H9 (cell line): Measurements from ENCODE around the gene BST2. TPM values are rescaled to one million over a fixed set of nuclear protein-coding genes. Genes with fewer than 3 reads are reported as not detected.

Experiments used
- DNase-seq: peaks from one replicate; pipeline ENCODE4 v3.0.0-alpha.2; 2017
- H2AFZ ChIP-seq: one replicate; pipeline ENCODE4 v1.6.1; 2013; ENCODE audit warnings: mild to moderate bottlenecking, low read length, control low read depth, moderate library complexity
- H2AK5ac ChIP-seq: 2 replicates; pipeline ENCODE4 v1.6.1; 2013; ENCODE audit warnings: low read length, control low read depth, mixed read lengths; ENCODE audit not compliant: insufficient read length
- H2BK120ac ChIP-seq: one replicate; pipeline ENCODE4 v1.6.1; 2013; ENCODE audit warnings: low read depth, mild to moderate bottlenecking, low read length, control low read depth, inconsistent platforms; ENCODE audit not compliant: poor library complexity, severe bottlenecking
- H2BK12ac ChIP-seq: 2 replicates; pipeline ENCODE4 v1.6.1; 2013; ENCODE audit warnings: low read length, control low read depth, mixed read lengths, low read depth; ENCODE audit not compliant: insufficient read length
- H2BK15ac ChIP-seq: 2 replicates; pipeline ENCODE4 v1.6.1; 2013; ENCODE audit warnings: low read depth, low read length, control low read depth
- H2BK20ac ChIP-seq: one replicate; pipeline ENCODE4 v1.6.1; 2013; ENCODE audit warnings: low read depth, mild to moderate bottlenecking, low read length, control low read depth, inconsistent platforms; ENCODE audit not compliant: poor library complexity, severe bottlenecking
- H2BK5ac ChIP-seq: 2 replicates; pipeline ENCODE4 v1.6.1; 2013; ENCODE audit warnings: low read length, control low read depth, mixed read lengths; ENCODE audit not compliant: insufficient read length
- H3K14ac ChIP-seq: 2 replicates; pipeline ENCODE4 v1.6.1; 2013; ENCODE audit warnings: low read length, control low read depth; ENCODE audit not compliant: insufficient read depth
- H3K18ac ChIP-seq: 2 replicates; pipeline ENCODE4 v1.6.1; 2013; ENCODE audit warnings: low read depth, mild to moderate bottlenecking, mixed read lengths, low read length, control low read depth; ENCODE audit not compliant: insufficient read length
- H3K23ac ChIP-seq: 2 replicates; pipeline ENCODE4 v1.6.1; 2013; ENCODE audit warnings: low read length, control low read depth, mixed read lengths, low read depth; ENCODE audit not compliant: insufficient read length
- H3K23me2 ChIP-seq: 2 replicates; pipeline ENCODE4 v1.6.1; 2013; ENCODE audit warnings: low read depth, mild to moderate bottlenecking, mixed read lengths, low read length, control low read depth; ENCODE audit not compliant: insufficient read length, poor library complexity, severe bottlenecking
- H3K27ac ChIP-seq: 2 replicates; pipeline ENCODE4 v1.5.1; 2013; ENCODE audit warnings: low read length, control low read depth, mixed read lengths, low read depth; ENCODE audit not compliant: insufficient read length
- H3K27me3 ChIP-seq: 2 replicates; pipeline ENCODE4 v1.6.1; 2013; ENCODE audit warnings: low read length, control low read depth, inconsistent platforms; ENCODE audit not compliant: insufficient read depth
- H3K4ac ChIP-seq: 2 replicates; pipeline ENCODE4 v1.6.1; 2013; ENCODE audit warnings: low read depth, mild to moderate bottlenecking, control low read depth, inconsistent platforms, low read length, moderate library complexity
- H3K4me1 ChIP-seq: 2 replicates; pipeline ENCODE4 v1.6.1; 2013; ENCODE audit warnings: low read length, control low read depth, inconsistent platforms; ENCODE audit not compliant: insufficient read depth
- H3K4me2 ChIP-seq: 2 replicates; pipeline ENCODE4 v1.6.1; 2013; ENCODE audit warnings: low read length, control low read depth, mixed read lengths; ENCODE audit not compliant: insufficient read length, insufficient read depth
- H3K56ac ChIP-seq: 2 replicates; pipeline ENCODE4 v1.6.1; 2013; ENCODE audit warnings: low read depth, mild to moderate bottlenecking, mixed read lengths, low read length, control low read depth; ENCODE audit not compliant: insufficient read length
- H3K79me1 ChIP-seq: 2 replicates; pipeline ENCODE4 v1.6.1; 2013; ENCODE audit warnings: low read depth, mild to moderate bottlenecking, moderate library complexity, low read length, control low read depth, inconsistent platforms; ENCODE audit not compliant: insufficient read depth, poor library complexity, severe bottlenecking
- H3K79me2 ChIP-seq: 2 replicates; pipeline ENCODE4 v1.6.1; 2013; ENCODE audit warnings: low read length, control low read depth, inconsistent platforms; ENCODE audit not compliant: insufficient read depth
- H3K9ac ChIP-seq: 2 replicates; pipeline ENCODE4 v1.6.1; 2013; ENCODE audit warnings: low read length, control low read depth, mixed read lengths; ENCODE audit not compliant: insufficient read length; ENCODE audit errors: extremely low read depth
- H3K9me3 ChIP-seq: one replicate; pipeline ENCODE4 v1.6.1; 2013; ENCODE audit warnings: low read depth, low read length, inconsistent platforms; ENCODE audit not compliant: control insufficient read depth
- H3T11ph ChIP-seq: one replicate; pipeline ENCODE4 v1.6.1; 2013; ENCODE audit warnings: mild to moderate bottlenecking, low read length, control low read depth, inconsistent platforms
- H4K20me1 ChIP-seq: one replicate; pipeline ENCODE4 v1.6.1; 2013; ENCODE audit not compliant: control insufficient read depth, insufficient read length, insufficient read depth
- H4K5ac ChIP-seq: 2 replicates; pipeline ENCODE4 v1.6.1; 2013; ENCODE audit warnings: low read depth, mild to moderate bottlenecking, mixed read lengths, low read length, control low read depth; ENCODE audit not compliant: insufficient read length
- H4K8ac ChIP-seq: replicated peaks from 2 replicates; pipeline ENCODE4 v1.6.1; 2013; ENCODE audit warnings: low read length, control low read depth, mixed read lengths, low read depth; ENCODE audit not compliant: insufficient read length
- H4K91ac ChIP-seq: 2 replicates; pipeline ENCODE4 v1.6.1; 2013; ENCODE audit warnings: low read depth, mild to moderate bottlenecking, moderate library complexity, mixed read lengths, low read length, control low read depth; ENCODE audit not compliant: insufficient read length
- H3K27ac Mint-ChIP-seq, 3 experiments: 2 replicates in 2 of 3; 3 replicates in 1 of 3; pipeline ENCODE4 v1.8.0; 2020 to 2021; ENCODE audit warnings: mixed read lengths in 3 of 3, mild to moderate bottlenecking in 1 of 3, moderate library complexity in 1 of 3
- H3K27me3 Mint-ChIP-seq: 2 replicates; pipeline ENCODE4 v1.8.0; 2021; ENCODE audit warnings: low read depth, mild to moderate bottlenecking, moderate library complexity, mixed read lengths
- H3K36me3 Mint-ChIP-seq, 3 experiments: 2 replicates in 2 of 3; 3 replicates in 1 of 3; pipeline ENCODE4 v1.8.0; 2020 to 2021; ENCODE audit warnings: low read depth in 3 of 3, mixed read lengths in 3 of 3; ENCODE audit not compliant: insufficient read depth in 1 of 3
- H3K4me1 Mint-ChIP-seq, 2 experiments: 2 replicates each; pipeline ENCODE4 v1.8.0; 2020; ENCODE audit warnings: mixed read lengths in 2 of 2
- H3K4me3 Mint-ChIP-seq, 2 experiments: 2 replicates in 1 of 2; 3 replicates in 1 of 2; pipeline ENCODE4 v1.8.0; 2020 to 2021; ENCODE audit warnings: mild to moderate bottlenecking in 2 of 2, mixed read lengths in 2 of 2, moderate library complexity in 1 of 2
- H3K9me3 Mint-ChIP-seq, 2 experiments: 2 replicates in 1 of 2; 3 replicates in 1 of 2; pipeline ENCODE4 v1.8.0; 2020; ENCODE audit warnings: mild to moderate bottlenecking in 2 of 2, mixed read lengths in 2 of 2, moderate library complexity in 1 of 2
- CTCF ChIP-seq: fragments of 200-600 bp; sonication (generic); conservative IDR thresholded peaks from 3 replicates; pipeline ENCODE4 v1.8.0; 2021; ENCODE audit warnings: antibody characterized with exemption, mild to moderate bottlenecking
- WGBS: extraction: QIAGEN DNeasy Blood & Tissue Kit; methylation state at CpG from one replicate; pipeline ENCODE4 v1.1.7; 2013; ENCODE audit warnings: missing lambda C conversion rate, low lambda C conversion rate, mixed read lengths; ENCODE audit not compliant: insufficient read length; ENCODE audit errors: extremely low coverage; 5-methylcytosine and 5-hydroxymethylcytosine counted together
- total RNA-seq: library from RNA; stranded (reverse); gene quantifications from 2 replicates; pipeline ENCODE4 v1.2.1, GENCODE V29; 2021

BST2 gene
- total RNA-seq, 1 experiment from 2014 or later, result 63.3 TPM

DNA sequence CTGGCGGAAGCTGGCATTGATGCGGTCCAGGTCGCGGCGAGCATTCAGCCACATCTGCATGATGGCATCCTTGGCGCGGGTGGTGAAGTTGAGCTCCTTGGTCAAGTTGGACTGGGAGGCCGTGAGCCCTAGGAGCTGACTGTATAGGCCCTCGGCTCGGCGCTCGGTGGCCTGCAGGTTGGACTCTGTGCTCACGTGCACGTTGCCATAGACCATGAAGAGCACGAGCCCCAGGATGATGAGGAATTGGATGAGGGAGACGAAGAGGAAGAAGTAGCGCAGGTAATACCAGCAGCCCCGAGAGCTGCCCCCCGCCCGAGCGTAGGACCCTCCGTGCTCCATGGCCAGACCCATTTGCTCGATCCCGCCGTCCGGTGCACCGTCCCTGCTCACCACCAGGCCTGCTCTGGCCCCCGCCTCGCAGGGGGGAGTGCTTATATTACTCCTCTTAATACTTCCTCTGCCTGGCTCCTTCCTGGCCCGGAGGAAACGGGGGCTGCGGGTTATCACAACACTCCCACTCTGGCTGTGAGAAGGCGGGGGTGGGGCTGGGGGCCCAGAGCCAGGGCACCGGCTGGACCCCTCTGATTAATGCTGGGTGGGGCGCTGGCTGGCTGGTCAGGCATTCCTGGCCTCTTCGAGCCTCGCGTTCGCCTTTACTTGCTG, 28.4 kb downstream of the BST2 start, which contains the start of gene PLVAP:
Gene PLVAP (minus strand): TSS at position 408 of the 666 bp plus-strand sequence. CDS start 54 bp downstream, at position 354.
- peaks cover 4 to 6% of the 10 kb centered on the region in 2 experiments for H3K4me1 Mint-ChIP-seq
- no peak within 1 kb of the TSS for H3K4me3 Mint-ChIP-seq
- no CpG with 5 or more reads among the region's 39 CpGs for WGBS
- DNase-seq, result no peak
- peaks cover 2 to 9% (median 3%) of the 10 kb centered on the region in 3 experiments; a peak in 4 of 7 replicates for H3K36me3 Mint-ChIP-seq
- Histone ChIP-seq H2BK12ac (no peak within 1 kb of the TSS), H3K79me2 (no peaks in the 10 kb centered on the region), H4K8ac (no peak within 1 kb of the TSS), H3K14ac (no peak within 1 kb of the TSS; the same call in 1 of the 2 replicates), H2BK20ac (no peak within 1 kb of the TSS), H3K27ac (no peak within 1 kb of the TSS), H2BK5ac (no peak within 1 kb of the TSS), H3K9ac (no peak within 1 kb of the TSS), H3K9me3 (no peaks in the 10 kb centered on the region), H3K79me1 (no peaks in the 10 kb centered on the region), H4K20me1 (no peaks in the 10 kb centered on the region), H3K23me2 (no peaks in the 10 kb centered on the region), H2AFZ (no peak within 1 kb of the TSS), H4K5ac (no peak within 1 kb of the TSS), H2BK15ac (no peak within 1 kb of the TSS), H4K91ac (no peak within 1 kb of the TSS), H3K4me2 (no peak within 1 kb of the TSS), H2AK5ac (no peak within 1 kb of the TSS), H3K4ac (no peak within 1 kb of the TSS), H3K18ac (no peak within 1 kb of the TSS), H3K56ac (no peak within 1 kb of the TSS), H3K4me1 (no peaks in the 10 kb centered on the region), H3K27me3 (no peaks in the 10 kb centered on the region), H3K23ac (no peak within 1 kb of the TSS), H3T11ph (no peak within 1 kb of the TSS), H2BK120ac (no peak within 1 kb of the TSS)
- peaks cover 9 to 10% of the 10 kb centered on the region in 2 experiments; a peak in 4 of 5 replicates for H3K9me3 Mint-ChIP-seq
- H3K27me3 Mint-ChIP-seq, result no peaks in the 10 kb centered on the region
- H3K27ac Mint-ChIP-seq, result no peak within 1 kb of the TSS; a peak in 3 of 7 replicates
- no peak for TF ChIP-seq CTCF
